ENCODE measurements around the gene BRICD5. TPM values are rescaled to one million over a fixed set of nuclear protein-coding genes. Genes with fewer than 3 reads are reported as not detected.
A peak's percentile ranks its signal among the peaks of the same experiment; 100 is the strongest.

Gene BRICD5
- total and polyA plus RNA-seq, 2 of the 13 experiments (the other 11 are each of a cell fraction or from before 2014, with no cell fraction given) = 1.6 to 5.8 TPM

DNA sequence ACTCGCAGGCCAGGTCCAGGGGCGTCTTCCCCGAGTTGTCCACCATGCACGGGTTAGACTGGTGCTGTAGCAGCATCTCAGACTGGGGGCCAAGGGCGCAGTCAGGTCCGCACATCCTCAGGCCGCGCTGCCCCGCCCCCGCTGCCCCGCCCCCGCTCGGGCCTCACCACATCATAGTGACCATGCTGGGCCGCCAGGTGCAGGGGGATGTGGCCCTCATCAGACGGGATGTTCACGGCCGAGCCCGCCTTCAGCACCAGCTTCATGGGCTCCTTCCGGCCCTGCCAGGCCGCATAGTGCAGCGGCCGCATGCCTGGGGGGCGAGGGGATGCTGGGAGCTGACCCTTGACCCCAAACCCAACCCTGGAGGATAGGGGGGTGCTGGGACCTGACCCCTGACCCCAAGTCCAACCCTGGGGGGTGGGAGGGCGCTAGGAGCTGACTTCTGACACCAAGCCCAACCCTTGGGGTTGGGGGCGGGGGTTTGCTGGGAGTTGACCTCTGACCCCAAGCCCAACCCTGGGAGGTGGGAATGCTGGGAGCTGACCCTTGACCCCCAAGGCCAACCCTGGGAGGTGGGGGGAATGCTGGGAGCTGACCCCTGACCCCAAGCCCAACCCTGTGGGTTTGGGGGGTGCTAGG lies 21.3 kb downstream of the BRICD5 start (continued):
- TF ChIP-seq FOXK1 (CRISPR knock-in tag; IDR thresholded peaks at IDR 0.05; ENCODE audit: borderline replicate concordance, low read depth) = no peak
- TF ChIP-seq, protein P1, sequence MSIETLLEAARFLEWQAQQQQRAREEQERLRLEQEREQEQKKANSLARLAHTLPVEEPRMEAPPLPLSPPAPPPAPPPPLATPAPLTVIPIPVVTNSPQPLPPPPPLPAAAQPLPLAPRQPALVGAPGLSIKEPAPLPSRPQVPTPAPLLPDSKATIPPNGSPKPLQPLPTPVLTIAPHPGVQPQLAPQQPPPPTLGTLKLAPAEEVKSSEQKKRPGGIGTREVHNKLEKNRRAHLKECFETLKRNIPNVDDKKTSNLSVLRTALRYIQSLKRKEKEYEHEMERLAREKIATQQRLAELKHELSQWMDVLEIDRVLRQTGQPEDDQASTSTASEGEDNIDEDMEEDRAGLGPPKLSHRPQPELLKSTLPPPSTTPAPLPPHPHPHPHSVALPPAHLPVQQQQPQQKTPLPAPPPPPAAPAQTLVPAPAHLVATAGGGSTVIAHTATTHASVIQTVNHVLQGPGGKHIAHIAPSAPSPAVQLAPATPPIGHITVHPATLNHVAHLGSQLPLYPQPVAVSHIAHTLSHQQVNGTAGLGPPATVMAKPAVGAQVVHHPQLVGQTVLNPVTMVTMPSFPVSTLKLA (IDR thresholded peaks at IDR 0.05) = no peak
- TF ChIP-seq GATAD2A (CRISPR knock-in tag; IDR thresholded peaks at IDR 0.05) = no peak
- 0 out of 2 replicates have a peak, but pooled peaks have one; percentile 34 for TF ChIP-seq HDAC1 (CRISPR knock-in tag; IDR thresholded peaks at IDR 0.05)
- TF ChIP-seq, protein P2, sequence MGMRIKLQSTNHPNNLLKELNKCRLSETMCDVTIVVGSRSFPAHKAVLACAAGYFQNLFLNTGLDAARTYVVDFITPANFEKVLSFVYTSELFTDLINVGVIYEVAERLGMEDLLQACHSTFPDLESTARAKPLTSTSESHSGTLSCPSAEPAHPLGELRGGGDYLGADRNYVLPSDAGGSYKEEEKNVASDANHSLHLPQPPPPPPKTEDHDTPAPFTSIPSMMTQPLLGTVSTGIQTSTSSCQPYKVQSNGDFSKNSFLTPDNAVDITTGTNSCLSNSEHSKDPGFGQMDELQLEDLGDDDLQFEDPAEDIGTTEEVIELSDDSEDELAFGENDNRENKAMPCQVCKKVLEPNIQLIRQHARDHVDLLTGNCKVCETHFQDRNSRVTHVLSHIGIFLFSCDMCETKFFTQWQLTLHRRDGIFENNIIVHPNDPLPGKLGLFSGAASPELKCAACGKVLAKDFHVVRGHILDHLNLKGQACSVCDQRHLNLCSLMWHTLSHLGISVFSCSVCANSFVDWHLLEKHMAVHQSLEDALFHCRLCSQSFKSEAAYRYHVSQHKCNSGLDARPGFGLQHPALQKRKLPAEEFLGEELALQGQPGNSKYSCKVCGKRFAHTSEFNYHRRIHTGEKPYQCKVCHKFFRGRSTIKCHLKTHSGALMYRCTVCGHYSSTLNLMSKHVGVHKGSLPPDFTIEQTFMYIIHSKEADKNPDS (CRISPR knock-in tag; IDR thresholded peaks at IDR 0.05) = no peak
- no peak for TF ChIP-seq ZNF724P (CRISPR knock-in tag; IDR thresholded peaks at IDR 0.05; ENCODE audit: borderline replicate concordance)
- TF ChIP-seq ZEB1 (IDR thresholded peaks at IDR 0.05; ENCODE audit: insufficient replicate concordance, low read depth) = peak; percentile 7
- peak; percentile 40; the same call in 1 of the 2 replicates for TF ChIP-seq NCOR1 (IDR thresholded peaks at IDR 0.05; ENCODE audit: borderline replicate concordance, low read length)
- TF ChIP-seq SIN3B (IDR thresholded peaks at IDR 0.05; ENCODE audit: low read length) = no peak
- no peak for TF ChIP-seq CBX1 (IDR thresholded peaks at IDR 0.05; ENCODE audit: low read depth)
- peak; percentile 85 for TF ChIP-seq HNF4G (IDR thresholded peaks at IDR 0.05; ENCODE audit: borderline replicate concordance, low read depth, low read length)
- peak; percentile 51; the same call in 1 of the 2 replicates for TF ChIP-seq HNF4G (CRISPR knock-in tag; IDR thresholded peaks at IDR 0.05; ENCODE audit: borderline replicate concordance, low read depth)
- TF ChIP-seq NFKB2 (CRISPR knock-in tag; IDR thresholded peaks at IDR 0.05; ENCODE audit: borderline replicate concordance) = no peak
- TF ChIP-seq SRSF4 (IDR thresholded peaks at IDR 0.05; ENCODE audit: low read depth, low read length, poor library complexity, severe bottlenecking) = no peak
- TF ChIP-seq, protein P3, sequence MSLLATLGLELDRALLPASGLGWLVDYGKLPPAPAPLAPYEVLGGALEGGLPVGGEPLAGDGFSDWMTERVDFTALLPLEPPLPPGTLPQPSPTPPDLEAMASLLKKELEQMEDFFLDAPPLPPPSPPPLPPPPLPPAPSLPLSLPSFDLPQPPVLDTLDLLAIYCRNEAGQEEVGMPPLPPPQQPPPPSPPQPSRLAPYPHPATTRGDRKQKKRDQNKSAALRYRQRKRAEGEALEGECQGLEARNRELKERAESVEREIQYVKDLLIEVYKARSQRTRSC (CRISPR knock-in tag; IDR thresholded peaks at IDR 0.05; ENCODE audit: low read depth) = no peak
- TF ChIP-seq YEATS4 (CRISPR knock-in tag; IDR thresholded peaks at IDR 0.05; ENCODE audit: borderline replicate concordance) = peak; percentile 23; the same call in 1 of the 2 replicates
- TF ChIP-seq REPIN1 (CRISPR knock-in tag; IDR thresholded peaks at IDR 0.05; ENCODE audit: borderline replicate concordance, low read depth) = no peak
- TF ChIP-seq, protein P4, sequence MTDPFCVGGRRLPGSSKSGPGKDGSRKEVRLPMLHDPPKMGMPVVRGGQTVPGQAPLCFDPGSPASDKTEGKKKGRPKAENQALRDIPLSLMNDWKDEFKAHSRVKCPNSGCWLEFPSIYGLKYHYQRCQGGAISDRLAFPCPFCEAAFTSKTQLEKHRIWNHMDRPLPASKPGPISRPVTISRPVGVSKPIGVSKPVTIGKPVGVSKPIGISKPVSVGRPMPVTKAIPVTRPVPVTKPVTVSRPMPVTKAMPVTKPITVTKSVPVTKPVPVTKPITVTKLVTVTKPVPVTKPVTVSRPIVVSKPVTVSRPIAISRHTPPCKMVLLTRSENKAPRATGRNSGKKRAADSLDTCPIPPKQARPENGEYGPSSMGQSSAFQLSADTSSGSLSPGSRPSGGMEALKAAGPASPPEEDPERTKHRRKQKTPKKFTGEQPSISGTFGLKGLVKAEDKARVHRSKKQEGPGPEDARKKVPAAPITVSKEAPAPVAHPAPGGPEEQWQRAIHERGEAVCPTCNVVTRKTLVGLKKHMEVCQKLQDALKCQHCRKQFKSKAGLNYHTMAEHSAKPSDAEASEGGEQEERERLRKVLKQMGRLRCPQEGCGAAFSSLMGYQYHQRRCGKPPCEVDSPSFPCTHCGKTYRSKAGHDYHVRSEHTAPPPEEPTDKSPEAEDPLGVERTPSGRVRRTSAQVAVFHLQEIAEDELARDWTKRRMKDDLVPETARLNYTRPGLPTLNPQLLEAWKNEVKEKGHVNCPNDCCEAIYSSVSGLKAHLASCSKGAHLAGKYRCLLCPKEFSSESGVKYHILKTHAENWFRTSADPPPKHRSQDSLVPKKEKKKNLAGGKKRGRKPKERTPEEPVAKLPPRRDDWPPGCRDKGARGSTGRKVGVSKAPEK (CRISPR knock-in tag; IDR thresholded peaks at IDR 0.05; ENCODE audit: borderline replicate concordance) = no peak
- peak; percentile 98 for TF ChIP-seq NR2C2 (CRISPR knock-in tag; IDR thresholded peaks at IDR 0.05; ENCODE audit: borderline replicate concordance)
- TF ChIP-seq CHD4 (IDR thresholded peaks at IDR 0.05; ENCODE audit: borderline replicate concordance, low read length) = no peak
- no peak for TF ChIP-seq HOXD1 (CRISPR knock-in tag; IDR thresholded peaks at IDR 0.05)
- TF ChIP-seq, protein P5, sequence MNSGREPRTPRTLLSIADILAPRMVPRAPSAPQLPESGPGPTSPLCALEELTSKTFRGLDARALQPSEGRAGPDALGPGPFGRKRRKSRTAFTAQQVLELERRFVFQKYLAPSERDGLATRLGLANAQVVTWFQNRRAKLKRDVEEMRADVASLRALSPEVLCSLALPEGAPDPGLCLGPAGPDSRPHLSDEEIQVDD (CRISPR knock-in tag; IDR thresholded peaks at IDR 0.05; ENCODE audit: borderline replicate concordance) = no peak
- TF ChIP-seq SCMH1 (CRISPR knock-in tag; IDR thresholded peaks at IDR 0.05; ENCODE audit: borderline replicate concordance) = no peak
